ENCODE measurements around the gene COA8. TPM values are rescaled to one million over a fixed set of nuclear protein-coding genes. Genes with fewer than 3 reads are reported as not detected.
A peak's percentile ranks its signal among the peaks of the same experiment; 100 is the strongest.

The COA8 gene
- polyA plus RNA-seq, 3 donors: 13.2 to 58.1 (median 52.3) TPM

DNA sequence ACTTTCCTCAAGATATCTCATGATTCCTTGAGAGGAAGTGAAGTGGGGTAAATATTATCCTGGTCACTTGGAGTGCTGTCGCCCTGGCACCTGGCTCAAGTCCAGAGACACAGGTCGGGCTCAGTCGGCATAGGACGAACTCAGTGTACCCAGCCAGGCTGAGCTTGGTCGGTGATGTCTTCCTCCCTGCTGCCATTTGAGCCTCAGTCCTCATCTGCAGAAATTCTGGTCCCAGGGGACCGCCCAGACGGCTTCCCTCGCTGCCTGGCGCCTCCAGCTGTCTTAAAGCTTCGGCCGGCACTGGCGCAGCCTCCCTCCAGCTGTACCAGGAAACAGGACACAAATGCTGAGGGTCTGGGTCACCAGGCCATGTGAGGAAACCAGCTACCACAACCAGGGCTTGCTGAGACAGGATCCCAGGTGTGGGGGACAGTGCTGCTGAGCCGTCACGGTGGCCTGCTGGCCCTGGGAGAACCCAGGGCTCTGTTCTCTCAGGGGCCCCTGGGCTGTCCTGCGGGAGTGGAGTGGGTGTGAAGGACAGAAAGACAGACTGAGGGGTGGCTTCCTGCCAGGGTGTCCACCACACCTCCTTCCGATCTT lies 61.2 kb downstream of the COA8 start:
- DNase-seq: no peak
- Histone ChIP-seq H3K27ac (ENCODE audit: low read depth in 1 of 2, low read length in 2 of 2) (no peak overlapping the region), H3K27me3 (ENCODE audit: control insufficient read depth in 2 of 2, insufficient read depth in 2 of 2, low read length in 2 of 2) (peaks cover 0 to 23% of the 10 kb centered on the region in 2 donors), H4K20me1 (ENCODE audit: insufficient read depth, low read length) (no peaks in the 10 kb centered on the region), H3K4me3 (replicated peaks in 1 of 3; ENCODE audit: low read depth in 2 of 3, low read length in 3 of 3) (no peak overlapping the region), H3K36me3 (replicated peaks in 1 of 2; ENCODE audit: control insufficient read depth in 1 of 2, insufficient read depth in 2 of 2, low read length in 2 of 2) (no peaks in the 10 kb centered on the region), H2AFZ (ENCODE audit: insufficient read depth, low read depth, low read length, poor library complexity, severe bottlenecking) (no peak overlapping the region), H3K9ac (ENCODE audit: insufficient read depth, low read length, poor library complexity, severe bottlenecking) (no peak overlapping the region), H3K4me2 (replicated peaks; ENCODE audit: extremely low read depth, low read length, poor library complexity, severe bottlenecking) (no peak overlapping the region), H3K4me1 (ENCODE audit: control insufficient read depth in 1 of 2, insufficient read depth in 2 of 2, low read length in 2 of 2) (peaks cover 22 to 32% of the 10 kb centered on the region in 2 donors), H3K9me3 (replicated peaks in 1 of 2; ENCODE audit: control insufficient read depth in 1 of 2, insufficient read depth in 1 of 2, low read length in 2 of 2) (no peaks in the 10 kb centered on the region), H3K79me2 (ENCODE audit: insufficient read depth, low read length) (no peaks in the 10 kb centered on the region)
- Mint-ChIP-seq H3K27ac (no peak overlapping the region), H3K4me1 (peaks cover 23% of the 10 kb centered on the region), H3K36me3 (peaks cover 0 to 4% of the 10 kb centered on the region in 2 donors), H3K27me3 (ENCODE audit: low read depth in 3 of 3) (peaks cover 17 to 39% (median 25%) of the 10 kb centered on the region in 3 donors), H3K4me3 (peak overlapping the region in 1 of 2 donors; percentile 32), H3K9me3 (no peaks in the 10 kb centered on the region)
- intact Hi-C loops (cut with micrococcal nuclease): no loop called here
- no peak for TF ChIP-seq CTCF (IDR thresholded peaks at IDR 0.05)
- whole genome bisulfite sequencing (ENCODE audit: insufficient coverage): 76% methylated on average over 15 of the region's 16 CpGs

- H3K4me1 Mint-ChIP-seq: peaks cover 24% of the 10 kb centered on the region
- Histone ChIP-seq H3K79me2 (ENCODE audit: insufficient read depth, low read length) (peaks cover 8% of the 10 kb centered on the region), H3K27me3 (ENCODE audit: control insufficient read depth in 2 of 2, insufficient read depth in 2 of 2, low read length in 2 of 2) (peaks cover 0 to 23% of the 10 kb centered on the region in 2 donors), H3K4me3 (replicated peaks in 1 of 3; ENCODE audit: low read depth in 2 of 3, low read length in 3 of 3) (no peak overlapping the region), H4K20me1 (ENCODE audit: insufficient read depth, low read length) (peaks cover under 1% of the 10 kb centered on the region), H3K9me3 (replicated peaks in 1 of 2; ENCODE audit: control insufficient read depth in 1 of 2, insufficient read depth in 1 of 2, low read length in 2 of 2) (no peaks in the 10 kb centered on the region), H2AFZ (ENCODE audit: insufficient read depth, low read depth, low read length, poor library complexity, severe bottlenecking) (peak overlapping the region; percentile 65), H3K36me3 (replicated peaks in 1 of 2; ENCODE audit: control insufficient read depth in 1 of 2, insufficient read depth in 2 of 2, low read length in 2 of 2) (no peaks in the 10 kb centered on the region), H3K27ac (ENCODE audit: low read depth in 1 of 2, low read length in 2 of 2) (no peak overlapping the region), H3K4me1 (ENCODE audit: control insufficient read depth in 1 of 2, insufficient read depth in 2 of 2, low read length in 2 of 2) (peaks cover 23 to 35% of the 10 kb centered on the region in 2 donors), H3K4me2 (replicated peaks; ENCODE audit: extremely low read depth, low read length, poor library complexity, severe bottlenecking) (peak overlapping the region; percentile 7), H3K9ac (ENCODE audit: insufficient read depth, low read length, poor library complexity, severe bottlenecking) (no peak overlapping the region)
- H3K9me3 Mint-ChIP-seq: no peaks in the 10 kb centered on the region
- TF ChIP-seq CTCF (IDR thresholded peaks at IDR 0.05): no peak
- H3K36me3 Mint-ChIP-seq: peaks cover 0 to 4% of the 10 kb centered on the region in 2 donors
- 30% methylated on average over 10 of the region's 10 CpGs for WGBS (ENCODE audit: insufficient coverage)
- H3K27ac Mint-ChIP-seq: no peak overlapping the region
- intact Hi-C loops (cut with micrococcal nuclease): loop anchor here (5.0 kb wide), 2 partner anchors 63 to 92 kb away; partner anchors contain the start of genes BAG5 (in 1 of the 2), COA8 (in 1 of the 2), XRCC3 (in 1 of the 2) and ZFYVE21 (in 1 of the 2)
- H3K27me3 Mint-ChIP-seq (ENCODE audit: low read depth in 3 of 3): peaks cover 17 to 39% (median 21%) of the 10 kb centered on the region in 3 donors
- peak in 1 of 3 donors; percentile 48 for DNase-seq
- H3K4me3 Mint-ChIP-seq: peak overlapping the region in 1 of 2 donors; percentile 32
Observed at GRCh38 chr14:103624860-103625259, 62.1 kb downstream of the COA8 start.
